AG09309 (cell line): Measurements from ENCODE around the gene PSG5.
A peak's percentile ranks its signal among the peaks of the same experiment; 100 is the strongest.
"Not testable (repeated sequence)": the region's sequence is repeated elsewhere in the genome, so short reads cannot be mapped to it uniquely, and the experiment has no call there.

Source experiments
- DNase-seq: peaks from one replicate; pipeline ENCODE4 v3.0.0-alpha.2; 2010; ENCODE audit warnings: low read depth
- H3K4me3 ChIP-seq: 2 replicates; pipeline ENCODE4 v1.5.1; 2011; ENCODE audit warnings: mild to moderate bottlenecking, low read depth, low read length, moderate library complexity; ENCODE audit not compliant: control insufficient read depth
- TF ChIP-seq, protein P1 (sequence below): IDR thresholded peaks from 2 replicates; pipeline ENCODE4 v1.5.1; 2011; ENCODE audit warnings: mild to moderate bottlenecking, low read depth, low read length, inconsistent platforms; ENCODE audit not compliant: insufficient read depth, control insufficient read depth; ENCODE audit errors: missing control alignments

PSG5 gene

DNA sequence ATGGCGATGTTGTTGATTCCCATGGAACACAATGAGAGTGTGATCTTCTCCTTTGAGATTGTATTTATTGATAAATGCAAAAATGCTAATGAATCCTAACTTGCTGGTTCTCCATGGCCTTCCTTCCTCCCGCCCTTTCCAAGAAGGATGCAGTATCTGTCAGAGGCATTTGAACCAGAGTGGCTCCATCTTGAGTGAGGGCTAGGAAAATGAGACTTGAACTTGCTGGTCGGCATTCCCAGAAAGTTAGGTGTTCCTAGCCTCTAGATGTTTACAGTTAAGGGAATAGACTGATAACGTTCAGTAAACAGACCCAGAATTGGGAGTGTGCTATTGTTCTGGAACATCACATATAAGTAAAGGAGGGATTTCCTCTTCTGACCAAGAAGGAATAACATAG is 59.6 kb downstream of the PSG5 start:
- no peak for DNase-seq
- TF ChIP-seq, protein P1, sequence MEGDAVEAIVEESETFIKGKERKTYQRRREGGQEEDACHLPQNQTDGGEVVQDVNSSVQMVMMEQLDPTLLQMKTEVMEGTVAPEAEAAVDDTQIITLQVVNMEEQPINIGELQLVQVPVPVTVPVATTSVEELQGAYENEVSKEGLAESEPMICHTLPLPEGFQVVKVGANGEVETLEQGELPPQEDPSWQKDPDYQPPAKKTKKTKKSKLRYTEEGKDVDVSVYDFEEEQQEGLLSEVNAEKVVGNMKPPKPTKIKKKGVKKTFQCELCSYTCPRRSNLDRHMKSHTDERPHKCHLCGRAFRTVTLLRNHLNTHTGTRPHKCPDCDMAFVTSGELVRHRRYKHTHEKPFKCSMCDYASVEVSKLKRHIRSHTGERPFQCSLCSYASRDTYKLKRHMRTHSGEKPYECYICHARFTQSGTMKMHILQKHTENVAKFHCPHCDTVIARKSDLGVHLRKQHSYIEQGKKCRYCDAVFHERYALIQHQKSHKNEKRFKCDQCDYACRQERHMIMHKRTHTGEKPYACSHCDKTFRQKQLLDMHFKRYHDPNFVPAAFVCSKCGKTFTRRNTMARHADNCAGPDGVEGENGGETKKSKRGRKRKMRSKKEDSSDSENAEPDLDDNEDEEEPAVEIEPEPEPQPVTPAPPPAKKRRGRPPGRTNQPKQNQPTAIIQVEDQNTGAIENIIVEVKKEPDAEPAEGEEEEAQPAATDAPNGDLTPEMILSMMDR = no peak
- no peak overlapping the region for H3K4me3 ChIP-seq

DNA sequence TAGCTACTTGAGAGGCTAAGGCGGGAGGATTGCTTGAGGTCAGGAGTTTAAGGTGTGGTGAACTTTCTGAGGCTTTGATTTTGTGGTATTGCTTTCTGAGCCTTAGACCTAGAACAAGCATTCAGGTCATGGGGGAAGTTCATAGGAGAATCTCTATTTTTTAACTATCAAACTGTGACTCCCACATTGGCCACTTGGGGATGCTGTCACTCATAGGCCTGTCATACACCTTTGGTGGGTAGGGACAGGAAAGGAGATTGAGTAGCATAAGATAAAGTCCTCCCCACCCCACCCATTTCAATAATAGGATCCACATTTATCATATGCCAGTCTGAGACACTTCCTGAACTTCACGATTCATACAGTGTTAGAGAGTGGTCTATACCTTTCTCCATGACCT is 62.0 kb downstream of the PSG5 start:
- DNase-seq = no peak

DNA sequence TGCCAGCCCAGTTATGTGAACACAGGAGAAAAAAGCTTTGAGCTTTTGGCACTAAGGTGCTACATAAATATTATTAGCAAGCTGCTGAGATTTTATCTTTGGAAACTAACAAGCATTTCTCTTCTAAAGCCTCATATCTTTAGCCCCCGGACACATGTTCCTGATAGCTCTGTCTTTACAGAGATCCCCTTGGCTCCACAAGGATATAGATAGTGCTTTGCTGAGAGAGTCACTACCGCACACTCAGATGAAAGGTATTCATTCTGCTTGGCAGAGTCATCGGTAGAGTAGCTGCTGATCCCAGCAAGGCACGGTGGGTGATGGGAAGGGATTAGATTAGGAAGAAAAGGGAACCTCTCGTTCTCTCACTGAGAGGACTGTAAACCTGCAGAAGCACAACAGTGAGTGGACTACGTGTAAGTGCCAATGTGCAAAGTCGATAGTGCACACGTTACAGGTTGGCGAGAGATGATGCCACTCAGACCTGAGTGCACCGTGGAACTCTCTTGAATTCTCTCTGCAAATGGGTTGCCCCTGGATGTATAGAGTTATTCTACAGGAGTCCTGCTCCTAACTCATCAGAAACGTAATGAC is 65.8 kb downstream of the PSG5 start:
- peak; percentile 42 for DNase-seq
- H3K4me3 ChIP-seq = not testable (repeated sequence)

More for the DNA sequence above, 62.0 kb downstream of the PSG5 start:
- no peak overlapping the region for H3K4me3 ChIP-seq
- TF ChIP-seq, protein P1 = peak; percentile 29

DNA sequence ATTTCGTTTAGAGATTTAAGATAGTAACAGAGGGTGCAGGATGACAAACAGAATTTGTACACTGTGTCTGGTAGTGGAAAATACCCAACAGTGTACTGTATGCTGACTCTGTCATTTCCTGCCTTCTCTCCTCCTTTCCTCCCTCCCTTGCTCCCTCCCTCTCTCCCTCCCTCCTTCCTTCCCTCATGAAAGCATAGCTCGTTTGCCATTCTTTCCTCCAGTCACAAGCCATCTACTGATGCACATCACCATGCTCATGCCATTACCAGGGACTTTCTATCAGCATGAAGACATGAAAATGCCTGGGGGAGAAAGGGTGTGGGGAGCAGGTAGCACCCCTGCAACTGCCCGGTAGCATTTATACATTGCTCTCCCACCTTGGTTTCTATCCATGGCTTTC is 66.8 kb downstream of the PSG5 start:
- DNase-seq, H3K4me3 ChIP-seq: not testable (repeated sequence)
